SU-DHL-6 (cell line): ENCODE results near the gene SMIM15.

Experiments used
- H2AFZ ChIP-seq: fragments of 200-600 bp; sonication (generic); 2 replicates; pipeline ENCODE4 v1.6.1; 2014; ENCODE audit warnings: low read depth, mild to moderate bottlenecking, moderate library complexity, mixed read lengths, antibody characterized with exemption, low read length; ENCODE audit not compliant: severe bottlenecking
- H3F3A ChIP-seq: fragments of 200-600 bp; shearing (Covaris generic); 2 replicates; pipeline ENCODE4 v1.6.0; 2016; ENCODE audit warnings: antibody characterized with exemption, mild to moderate bottlenecking; ENCODE audit not compliant: insufficient read depth
- H3K27ac ChIP-seq: fragments of 200-600 bp; sonication (generic); 2 replicates; pipeline ENCODE4 v1.5.1; 2016; ENCODE audit warnings: low read depth, mild to moderate bottlenecking, low read length, moderate library complexity, mixed read lengths
- H3K27me3 ChIP-seq: fragments of 200-600 bp; sonication (generic), shearing (Covaris generic); 2 replicates; pipeline ENCODE4 v1.6.0; 2014; ENCODE audit warnings: mild to moderate bottlenecking, low read length
- H3K36me3 ChIP-seq: fragments of 200-600 bp; sonication (generic); 2 replicates; pipeline ENCODE4 v1.6.1; 2014; ENCODE audit warnings: mild to moderate bottlenecking, low read length, mixed read lengths
- H3K4me2 ChIP-seq: fragments of 300-600, 200-600 bp; shearing (Covaris generic), sonication (generic); 2 replicates; pipeline ENCODE4 v1.6.0; 2014; ENCODE audit warnings: low read length, low read depth, mild to moderate bottlenecking; ENCODE audit not compliant: poor library complexity, severe bottlenecking
- H3K4me3 ChIP-seq: fragments of 200-600 bp; sonication (generic); 2 replicates; pipeline ENCODE4 v1.5.1; 2014; ENCODE audit warnings: antibody characterized with exemption, low read length, mild to moderate bottlenecking, mixed read lengths; ENCODE audit not compliant: insufficient read depth, poor library complexity, severe bottlenecking
- H3K79me2 ChIP-seq: fragments of 200-600 bp; sonication (generic); 2 replicates; pipeline ENCODE4 v1.6.1; 2014; ENCODE audit warnings: mild to moderate bottlenecking, low read length, moderate library complexity; ENCODE audit not compliant: insufficient read depth
- H3K9ac ChIP-seq: fragments of 200-600 bp; sonication (generic); 2 replicates; pipeline ENCODE4 v1.7.0; 2014; ENCODE audit warnings: mild to moderate bottlenecking, low read length
- H3K9me2 ChIP-seq: fragments of 200-600 bp; sonication (generic); replicated peaks from 2 replicates; pipeline ENCODE4 v1.6.1; 2014; ENCODE audit warnings: low read length; ENCODE audit not compliant: insufficient read depth
- H3K9me3 ChIP-seq: fragments of 200-600 bp; sonication (generic); 2 replicates; pipeline ENCODE4 v1.6.1; 2014; ENCODE audit warnings: low read length, mixed read lengths; ENCODE audit not compliant: insufficient read depth
- H4K20me1 ChIP-seq: fragments of 200-600 bp; sonication (generic); 2 replicates; pipeline ENCODE4 v1.6.1; 2014; ENCODE audit warnings: low read depth, mild to moderate bottlenecking, antibody characterized with exemption, low read length, moderate library complexity, mixed read lengths
- CTCF ChIP-seq: fragments of 200-600 bp; sonication (generic); IDR thresholded peaks from one replicate; pipeline ENCODE4 v1.5.1; 2017; ENCODE audit warnings: antibody characterized with exemption, mild to moderate bottlenecking, low read length, moderate library complexity; ENCODE audit not compliant: insufficient read depth, poor library complexity, severe bottlenecking
- EZH2phosphoT487 ChIP-seq: fragments of 200-600 bp; sonication (generic), shearing (Covaris generic); conservative IDR thresholded peaks from 2 replicates; pipeline ENCODE4 v1.6.1; 2018; ENCODE audit warnings: mild to moderate bottlenecking, antibody characterized with exemption, low read length, moderate library complexity, mixed read lengths

Gene SMIM15

GRCh38 chr5:61139094-61139873, 23.0 kb downstream of the SMIM15 start:
- Histone ChIP-seq H3F3A (no peaks in the 10 kb centered on the region), H3K27me3 (no peaks in the 10 kb centered on the region), H3K4me2 (no peak overlapping the region), H3K4me3 (no peak overlapping the region), H3K9me2 (no peaks in the 10 kb centered on the region), H3K27ac (no peak overlapping the region), H3K79me2 (no peaks in the 10 kb centered on the region), H2AFZ (no peak overlapping the region), H3K9ac (no peak overlapping the region), H3K36me3 (no peaks in the 10 kb centered on the region), H4K20me1 (no peaks in the 10 kb centered on the region), H3K9me3 (no peaks in the 10 kb centered on the region)
- TF ChIP-seq CTCF: peak; percentile 9
- TF ChIP-seq EZH2phosphoT487: no peak

GRCh38 chr5:61137835-61138234, 24.4 kb downstream of the SMIM15 start:
- no peak overlapping the region for H3K4me2 ChIP-seq
- TF ChIP-seq EZH2phosphoT487: no peak
- TF ChIP-seq CTCF: no peak
- no peaks in the 10 kb centered on the region for H3K79me2 ChIP-seq
- H4K20me1 ChIP-seq: no peaks in the 10 kb centered on the region
- H3K36me3 ChIP-seq: no peaks in the 10 kb centered on the region
- H3K27ac ChIP-seq: no peak overlapping the region
- H3K9ac ChIP-seq: no peak overlapping the region
- no peaks in the 10 kb centered on the region for H3F3A ChIP-seq
- H3K4me3 ChIP-seq: no peak overlapping the region
- no peaks in the 10 kb centered on the region for H3K9me3 ChIP-seq
- no peaks in the 10 kb centered on the region for H3K9me2 ChIP-seq
- H3K27me3 ChIP-seq: no peaks in the 10 kb centered on the region
- H2AFZ ChIP-seq: no peak overlapping the region

GRCh38 chr5:61132559-61132958, 29.7 kb downstream of the SMIM15 start:
- H3K4me3 ChIP-seq: no peak overlapping the region
- H3F3A ChIP-seq: no peaks in the 10 kb centered on the region
- H3K27ac ChIP-seq: no peak overlapping the region
- no peak for TF ChIP-seq CTCF
- TF ChIP-seq EZH2phosphoT487: no peak
- H4K20me1 ChIP-seq: no peaks in the 10 kb centered on the region
- no peaks in the 10 kb centered on the region for H3K27me3 ChIP-seq
- no peaks in the 10 kb centered on the region for H3K9me2 ChIP-seq
- H3K36me3 ChIP-seq: no peaks in the 10 kb centered on the region
- no peaks in the 10 kb centered on the region for H3K9me3 ChIP-seq
- no peak overlapping the region for H3K4me2 ChIP-seq
- H2AFZ ChIP-seq: no peak overlapping the region
- H3K9ac ChIP-seq: no peak overlapping the region
- no peaks in the 10 kb centered on the region for H3K79me2 ChIP-seq
